Measurements from ENCODE around the gene NOS1AP.

DNA sequence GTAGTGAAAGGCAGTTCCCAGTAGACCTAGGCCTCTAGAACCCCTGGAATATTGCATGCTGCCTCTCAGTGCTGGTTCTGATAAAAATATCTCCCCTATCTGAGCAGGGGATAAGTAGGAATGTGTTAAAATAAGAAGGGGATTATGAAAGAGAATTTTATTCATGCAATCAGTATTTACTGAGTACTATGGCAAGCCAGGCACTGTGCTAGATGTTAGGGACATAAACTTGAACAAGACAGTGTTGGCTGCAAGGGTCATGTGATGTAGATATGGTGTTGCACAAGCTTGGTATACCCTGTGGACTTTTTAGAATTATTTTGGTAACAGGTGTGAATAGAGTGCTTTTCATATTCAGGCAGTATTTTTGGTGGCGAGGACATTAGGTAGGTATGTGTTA lies 23.6 kb downstream of the NOS1AP start:
- TF ChIP-seq SUZ12 (IDR thresholded peaks at IDR 0.05): no peak
- TF ChIP-seq TARDBP (IDR thresholded peaks at IDR 0.05): no peak
- no peak for TF ChIP-seq CTBP1 (IDR thresholded peaks at IDR 0.05; ENCODE audit: borderline replicate concordance)
- TF ChIP-seq FOXA1 (IDR thresholded peaks at IDR 0.05): no peak
- no peak for TF ChIP-seq L3MBTL2 (conservative IDR thresholded peaks at IDR 0.05)
- TF ChIP-seq FOXK2 (IDR thresholded peaks at IDR 0.05): no peak
